Activated CD4-positive, alpha-beta T cell treated with anti-CD3 and anti-CD28 coated beads, Interleukin-2, amount 50 U/mL, for 24 hours (primary cell): ENCODE results near the gene LRP5.
"Not testable (repeated sequence)": the region's sequence is repeated elsewhere in the genome, so short reads cannot be mapped to it uniquely, and the experiment has no call there.

Experiments
- DNase-seq, 2 donors: peaks; one replicate each; pipeline ENCODE4 v3.0.0-alpha.2; 2020; ENCODE audit warnings: low read depth in 1 of 2, low spot score in 1 of 2

Gene LRP5

GRCh38 chr11:68461575-68461917 lies 149.2 kb downstream of the LRP5 start:
- DNase-seq: no peak

GRCh38 chr11:68463714-68464113 lies 151.3 kb downstream of the LRP5 start:
- DNase-seq: no peak

GRCh38 chr11:68467201-68467834 lies 154.9 kb downstream of the LRP5 start:
- DNase-seq: no peak

- DNase-seq: no peak
These were observed 155.9 kb downstream of the LRP5 start for GRCh38 chr11:68468217-68468828.

- DNase-seq: no peak
These were observed 156.7 kb downstream of the LRP5 start for GRCh38 chr11:68469122-68469521.

GRCh38 chr11:68469642-68470041 lies 157.3 kb downstream of the LRP5 start:
- DNase-seq: no peak

GRCh38 chr11:68470304-68470811 lies 158.0 kb downstream of the LRP5 start:
- DNase-seq: no peak

GRCh38 chr11:68471360-68472340 lies 159.3 kb downstream of the LRP5 start:
- DNase-seq: peak; percentile 13 to 20

GRCh38 chr11:68472778-68473177 lies 160.4 kb downstream of the LRP5 start:
- DNase-seq: no peak

GRCh38 chr11:68473693-68474092 lies 161.3 kb downstream of the LRP5 start:
- no peak for DNase-seq

GRCh38 chr11:68475626-68476025 lies 163.2 kb downstream of the LRP5 start:
- not testable (repeated sequence) for DNase-seq

GRCh38 chr11:68479390-68479789 lies 167.0 kb downstream of the LRP5 start:
- DNase-seq: no peak

- no peak for DNase-seq
These were observed 167.8 kb downstream of the LRP5 start for GRCh38 chr11:68480193-68480592.

- DNase-seq: no peak
These were observed 168.6 kb downstream of the LRP5 start for GRCh38 chr11:68480852-68481510.

GRCh38 chr11:68481579-68482240 lies 169.3 kb downstream of the LRP5 start:
- no peak for DNase-seq

- no peak for DNase-seq
These were observed 176.2 kb downstream of the LRP5 start for GRCh38 chr11:68488623-68489022.

GRCh38 chr11:68495220-68495729 lies 182.9 kb downstream of the LRP5 start:
- DNase-seq: no peak

GRCh38 chr11:68495872-68496271 lies 183.5 kb downstream of the LRP5 start:
- no peak for DNase-seq

GRCh38 chr11:68497761-68498160 lies 185.4 kb downstream of the LRP5 start:
- DNase-seq: no peak

- no peak for DNase-seq
These were observed 185.9 kb downstream of the LRP5 start for GRCh38 chr11:68498321-68498720.
